ENCODE results near the gene FMN2.

FMN2 gene

GRCh38 chr1:240201931-240202330 lies 110.2 kb downstream of the FMN2 start:
- DNase-seq = no peak

- no peak for DNase-seq
Measured at GRCh38 chr1:240207073-240207709, 115.5 kb downstream of the FMN2 start.

- no peak for DNase-seq
Measured at GRCh38 chr1:240210026-240210425, 118.3 kb downstream of the FMN2 start.

DNA sequence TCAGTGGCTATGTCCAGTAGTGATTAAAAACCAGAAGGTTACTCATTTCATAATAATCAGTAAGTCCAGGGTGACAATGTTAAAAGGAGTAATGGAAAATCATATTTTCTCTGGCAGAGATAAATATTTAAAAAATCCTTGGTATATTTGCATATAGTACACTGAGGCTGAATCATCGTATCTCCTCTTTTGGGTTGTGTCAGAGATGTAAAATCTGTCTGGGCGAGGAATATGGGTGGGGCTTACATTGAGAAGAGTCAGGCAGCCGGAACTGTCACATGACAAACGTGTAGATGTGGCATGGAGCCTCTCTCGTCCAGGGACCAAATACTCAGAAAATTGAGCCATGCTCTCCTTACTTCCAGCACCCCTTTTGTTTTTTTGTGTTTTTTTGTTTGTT lies 120.9 kb downstream of the FMN2 start:
- no peak for DNase-seq

DNA sequence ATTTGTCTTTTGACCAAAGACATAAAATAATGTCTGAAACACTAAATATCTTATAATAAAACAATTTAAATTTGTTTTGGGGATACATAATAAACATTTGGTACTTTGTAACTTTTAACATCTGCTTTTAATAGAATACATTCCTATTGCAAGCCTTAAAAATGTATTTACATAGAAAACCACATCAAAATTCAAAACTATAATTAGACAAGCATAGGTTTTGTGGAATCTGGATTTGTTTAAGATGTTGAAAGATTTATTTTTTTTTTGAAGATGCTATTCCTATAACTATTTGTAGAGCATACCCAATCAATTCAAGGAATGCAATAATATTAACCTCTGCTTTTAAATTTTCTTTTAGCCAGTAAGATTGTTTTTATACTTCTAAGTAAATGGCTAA lies 125.7 kb downstream of the FMN2 start:
- DNase-seq = no peak

DNA sequence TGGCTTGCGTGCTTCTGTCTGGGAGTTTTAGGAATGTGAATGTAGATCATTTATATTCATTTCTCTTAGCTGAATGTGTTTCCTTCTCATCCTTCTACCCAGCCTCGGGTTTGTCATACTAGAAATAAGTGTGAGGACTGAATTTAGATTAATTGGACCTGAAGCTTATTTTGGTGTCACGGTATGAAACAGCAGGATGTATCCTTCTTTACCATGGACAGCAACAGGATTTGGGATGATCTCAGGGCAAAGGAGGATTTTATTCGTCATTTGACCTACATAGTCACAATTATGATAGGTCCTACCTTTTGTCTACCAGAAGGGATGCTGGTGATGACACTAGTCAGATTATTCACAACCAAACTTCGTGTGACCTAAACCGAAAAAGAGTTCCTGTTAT lies 127.4 kb downstream of the FMN2 start:
- DNase-seq = no peak

- DNase-seq = no peak
Measured at GRCh38 chr1:240226102-240226501, 134.4 kb downstream of the FMN2 start.

DNA sequence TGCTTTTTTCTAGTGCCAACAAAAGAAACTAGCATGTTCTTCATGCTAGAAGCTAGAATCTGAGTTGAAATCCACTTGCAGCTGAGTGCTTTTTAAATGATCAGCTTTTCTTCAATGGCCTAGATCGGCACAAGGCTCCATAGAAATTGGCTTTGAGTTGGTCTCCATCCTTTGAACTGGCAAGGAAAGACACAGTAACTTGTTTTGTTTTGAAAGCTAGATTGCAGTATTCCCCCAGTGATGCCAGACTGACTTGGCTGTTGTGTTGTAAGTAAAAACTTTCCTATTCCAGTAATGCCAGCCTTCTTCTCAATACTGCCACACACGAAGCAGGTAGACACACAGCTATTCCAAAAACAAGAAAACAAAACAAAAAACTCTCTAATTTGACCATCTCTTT lies 139.1 kb downstream of the FMN2 start:
- no peak for DNase-seq

DNA sequence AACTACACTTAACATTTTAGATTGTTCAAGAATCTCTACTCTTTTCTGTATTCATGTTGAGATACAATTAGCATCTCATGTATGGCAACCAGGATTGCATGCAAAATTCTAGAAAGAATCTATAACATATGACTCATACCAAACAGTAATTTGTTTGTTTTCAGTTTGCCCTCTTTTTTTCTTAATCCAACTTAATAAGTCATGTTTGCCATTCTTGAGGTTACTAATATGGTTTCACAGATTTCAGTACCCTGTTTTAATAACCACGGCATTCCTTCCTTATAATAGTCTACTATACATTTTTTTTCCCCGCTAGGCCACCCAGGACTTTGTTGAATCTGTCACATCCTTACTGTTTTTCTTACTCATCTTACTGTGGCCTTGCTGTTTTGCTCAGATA lies 140.8 kb downstream of the FMN2 start:
- DNase-seq = no peak

DNA sequence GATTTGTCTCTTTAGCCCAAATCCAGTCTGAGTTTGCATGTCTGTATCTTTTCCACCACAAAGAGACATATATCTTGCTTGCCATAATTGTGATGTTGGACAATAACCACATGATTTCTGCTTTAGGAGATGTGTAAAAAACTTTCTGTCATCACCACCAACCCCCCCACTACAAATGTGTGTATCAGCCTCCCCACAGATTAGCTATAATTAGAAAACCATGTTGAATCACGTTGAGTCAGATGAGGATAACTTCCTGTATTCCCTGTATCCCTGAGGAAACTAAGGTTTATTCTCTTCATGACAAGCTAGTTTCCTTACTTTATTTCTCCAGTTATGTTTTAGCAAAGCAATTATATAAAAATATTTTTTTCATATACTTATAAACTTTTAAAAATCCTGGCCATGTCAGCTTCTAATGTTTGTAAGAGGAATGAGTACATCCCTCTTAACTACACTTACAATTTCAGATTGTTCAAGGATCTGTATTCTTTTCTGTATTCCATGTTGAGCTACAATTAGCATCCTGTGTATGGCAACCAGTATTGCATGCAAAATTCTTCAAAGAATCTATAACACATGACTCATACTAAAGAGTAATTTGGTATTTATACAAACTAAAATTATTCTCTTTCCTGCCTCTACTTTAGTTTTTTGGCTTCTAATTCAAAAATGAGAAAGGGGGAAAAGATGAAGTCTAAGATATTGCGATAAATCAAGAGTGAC lies 143.0 kb downstream of the FMN2 start:
- no peak for DNase-seq

GRCh38 chr1:240235521-240236288 lies 144.0 kb downstream of the FMN2 start:
- no peak for DNase-seq

- no peak for DNase-seq
Measured at GRCh38 chr1:240237305-240237721, 145.6 kb downstream of the FMN2 start.

DNA sequence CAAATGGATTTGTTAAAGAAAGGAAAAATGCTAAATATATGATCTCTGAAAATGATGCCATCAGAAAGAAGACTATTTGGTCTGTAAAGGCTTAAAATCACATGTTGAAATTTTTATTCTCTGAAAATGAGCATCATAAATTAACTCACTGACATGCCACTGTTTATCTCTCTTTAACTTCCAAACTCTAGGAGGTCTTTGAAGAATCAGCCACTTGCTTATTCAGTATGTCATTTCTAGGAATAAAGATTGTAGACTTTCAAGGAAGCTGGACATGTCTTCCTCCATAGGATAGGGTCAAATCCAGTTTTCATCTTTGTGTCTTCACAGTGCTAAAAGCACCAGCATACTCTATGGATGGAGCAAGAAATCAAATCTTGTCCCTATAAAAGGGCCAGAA lies 147.6 kb downstream of the FMN2 start:
- no peak for DNase-seq

DNA sequence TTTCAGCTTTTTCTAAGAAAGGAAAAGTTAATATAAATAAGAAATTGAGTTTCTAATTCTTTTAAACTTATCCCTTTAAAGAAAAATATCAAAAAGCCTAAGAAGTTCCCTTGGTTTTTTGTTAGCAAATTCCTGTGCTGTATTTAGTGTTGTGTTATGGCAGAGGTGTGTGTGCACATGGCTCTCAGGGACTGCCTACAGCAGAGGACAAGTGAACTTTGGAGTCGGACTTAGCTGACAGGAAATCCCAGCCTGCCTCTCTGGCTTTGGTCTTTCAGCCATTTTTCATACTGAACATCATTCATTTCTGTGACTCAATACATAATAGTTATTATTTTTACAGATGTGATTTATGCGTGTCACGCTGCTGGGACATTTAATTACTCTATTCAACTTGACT lies 149.6 kb downstream of the FMN2 start:
- DNase-seq = no peak

DNA sequence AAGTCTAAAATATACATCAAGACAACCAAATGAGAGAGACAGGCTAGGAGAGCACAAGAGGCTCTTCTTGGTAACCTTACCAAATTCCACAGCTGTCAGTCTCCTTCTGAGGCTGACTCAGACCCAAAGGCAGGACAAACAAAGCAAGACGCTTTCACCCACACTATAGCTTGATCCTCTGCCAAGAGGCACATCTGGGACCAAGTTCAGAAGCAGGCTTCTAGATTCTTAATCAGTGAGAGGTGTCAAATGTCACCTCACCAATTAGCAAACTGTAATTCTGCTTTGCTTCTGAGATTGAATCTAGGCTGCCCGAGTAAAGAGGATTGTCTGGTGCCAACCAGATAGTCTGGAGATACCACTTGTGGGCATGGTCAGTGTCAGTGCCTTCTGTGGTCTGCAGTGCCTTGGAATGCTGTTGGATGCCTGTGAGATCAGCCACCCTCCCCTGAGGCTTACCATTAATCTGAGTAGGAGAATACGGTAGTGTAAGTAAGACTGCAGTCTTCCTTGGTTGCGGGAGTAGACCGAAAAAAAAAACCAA lies 151.0 kb downstream of the FMN2 start:
- DNase-seq = no peak

- DNase-seq = no peak
Measured at GRCh38 chr1:240244968-240245628, 153.4 kb downstream of the FMN2 start.

- no peak for DNase-seq
Measured at GRCh38 chr1:240245629-240246020, 153.9 kb downstream of the FMN2 start.

- no peak for DNase-seq
Measured at GRCh38 chr1:240247899-240248298, 156.2 kb downstream of the FMN2 start.

GRCh38 chr1:240254006-240254405 lies 162.3 kb downstream of the FMN2 start:
- DNase-seq = no peak

- DNase-seq = no peak
Measured at GRCh38 chr1:240254778-240255291, 163.2 kb downstream of the FMN2 start.

DNA sequence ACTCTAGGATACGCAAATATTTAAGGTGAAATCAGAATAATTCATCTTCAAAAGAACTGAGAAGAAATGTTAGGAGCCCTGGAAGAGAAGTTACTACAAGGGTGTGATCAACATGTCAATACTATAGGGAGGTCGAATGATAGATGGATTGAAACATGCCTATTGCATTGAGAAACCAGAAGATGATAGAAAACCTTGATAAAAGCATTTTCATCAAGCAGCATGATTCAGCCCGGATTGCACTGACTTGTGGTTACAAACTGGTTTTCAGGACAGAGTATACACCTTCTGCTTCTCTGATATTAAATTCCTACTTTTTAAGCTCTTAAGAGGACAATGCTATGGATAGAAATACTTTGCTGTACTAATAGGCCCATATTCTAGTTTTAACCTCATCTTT lies 164.2 kb downstream of the FMN2 start:
- DNase-seq = no peak

- DNase-seq = no peak
Measured at GRCh38 chr1:240256836-240257503, 165.3 kb downstream of the FMN2 start.
